Kidney (tissue), 14 donors: Measurements from ENCODE around the gene ARL11. TPM values are rescaled to one million over a fixed set of nuclear protein-coding genes. Genes with fewer than 3 reads are reported as not detected.
"Not testable (repeated sequence)": the region's sequence is repeated elsewhere in the genome, so short reads cannot be mapped to it uniquely, and the experiment has no call there.

Experiments
- DNase-seq, 5 donors: peaks; one replicate each; pipeline ENCODE4 v3.0.0-alpha.2; 2013 to 2020
- FAIRE-seq: peaks from 2 replicates; lab custom pipeline; 2012; peaks lifted over from hg19 to GRCh38; lab: Jason Lieb, UNC
- H3K27ac ChIP-seq, 2 donors: one replicate each; pipeline ENCODE4 v1.7.0; 2013; ENCODE audit warnings: low read depth in 2 of 2, low read length in 2 of 2, inconsistent platforms in 1 of 2
- H3K27me3 ChIP-seq: one replicate; pipeline ENCODE4 v1.7.1; 2013; ENCODE audit warnings: low read length, inconsistent platforms; ENCODE audit not compliant: control insufficient read depth, insufficient read depth
- H3K36me3 ChIP-seq, 3 donors: one replicate each; pipeline versions ENCODE4 v1.7.0 to v1.7.1; 2013; ENCODE audit warnings: low read length in 3 of 3, control low read depth in 1 of 3, inconsistent platforms in 1 of 3; ENCODE audit not compliant: insufficient read depth in 3 of 3, control insufficient read depth in 2 of 3
- H3K4me1 ChIP-seq, 3 donors: one replicate each; pipeline versions ENCODE4 v1.7.0 to v1.7.1; 2013; ENCODE audit warnings: low read length in 3 of 3, inconsistent platforms in 1 of 3, low read depth in 1 of 3; ENCODE audit not compliant: control insufficient read depth in 2 of 3, insufficient read depth in 2 of 3
- H3K4me3 ChIP-seq, 3 donors: one replicate each; pipeline versions ENCODE4 v1.7.0 to v1.8.1; 2013; ENCODE audit warnings: low read length in 3 of 3, control low read depth in 1 of 3, inconsistent platforms in 1 of 3
- H3K9ac ChIP-seq, 3 donors: one replicate each; pipeline versions ENCODE4 v1.7.0 to v1.7.1; 2013; ENCODE audit warnings: low read length in 3 of 3, control low read depth in 1 of 3, inconsistent platforms in 1 of 3
- H3K9me3 ChIP-seq, 3 donors: one replicate each; pipeline versions ENCODE4 v1.7.0 to v1.7.1; 2013; ENCODE audit warnings: low read length in 3 of 3, control low read depth in 1 of 3, inconsistent platforms in 1 of 3; ENCODE audit not compliant: control insufficient read depth in 2 of 3, insufficient read depth in 1 of 3
- intact Hi-C: fragments of 100-400 bp; cut with DNase I; formaldehyde crosslinking; loops from one replicate; pipeline ENCODE4 v1.11.1; 2022
- polyA plus RNA-seq: library from polyadenylated mRNA; stranded (reverse); fragments of 350-450 nt; fragmentation: Illumina TruSeq; extraction: RNeasy Lipid Tissue Mini Kit (QIAGEN cat#74804); gene quantifications from one replicate; pipeline ENCODE4 v1.2.3, GENCODE V29; 2014; ENCODE audit warnings: low read depth, low replicate concordance; ENCODE audit not compliant: insufficient read depth
- total RNA-seq: library from RNA; stranded (reverse); fragmentation: NEBNext Ultra II Directional; extraction: Animal tissue kit (Norgen Biotek cat#: 25700); gene quantifications from one replicate; pipeline ENCODE4 v1.2.1, GENCODE V29; 2021
- TF ChIP-seq, protein P1 (sequence below): IDR thresholded peaks from 3 replicates; pipeline ENCODE4 v1.5.1; 2012; ENCODE audit warnings: mild to moderate bottlenecking, moderate library complexity, borderline replicate concordance; ENCODE audit not compliant: insufficient read depth; ENCODE audit errors: extremely low read depth
- donor health status: control.
- donor health status: control.
- donor health status: control.
- donor health status: control.
- donor health status: control.
- donor health status: DM: yes; HTN: yes; CAD: no.
- donor health status: Normal renal cell carcinoma (clear cell type).

Gene ARL11
- total and polyA plus RNA-seq, 2 donors from 2014 or later: 0.19 to 1.6 TPM

DNA sequence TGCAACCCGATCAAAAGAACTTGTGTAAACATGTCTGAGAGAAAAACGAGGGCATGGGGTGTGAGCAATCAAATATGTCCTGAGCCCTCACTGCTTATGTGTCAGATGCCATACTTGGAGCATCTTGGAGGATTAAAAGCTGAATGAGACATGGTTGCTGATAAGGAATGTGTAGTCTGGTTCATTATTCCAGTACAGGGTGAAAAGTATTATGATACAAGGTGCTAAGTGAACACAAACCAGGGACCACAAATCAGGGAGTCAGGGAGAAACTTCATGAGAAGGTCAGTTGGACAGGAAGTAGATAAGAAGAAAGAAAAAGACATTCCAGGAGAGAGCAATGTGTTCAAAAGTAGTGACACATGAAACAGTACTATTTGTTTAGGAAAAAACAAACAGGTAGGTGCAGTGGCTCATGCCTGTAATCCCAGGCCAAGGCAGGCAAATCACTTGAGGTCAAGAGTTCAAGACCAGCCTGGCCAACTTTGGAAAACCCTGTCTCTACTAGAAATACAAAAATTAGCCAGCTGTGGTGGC, 40.9 kb upstream of the ARL11 start:
- no peaks in the 10 kb centered on the region for H3K36me3 ChIP-seq
- H3K27me3 ChIP-seq: no peaks in the 10 kb centered on the region
- H3K4me1 ChIP-seq: peaks cover 0 to 8% (median 0%) of the 10 kb centered on the region in 3 donors
- intact Hi-C loops: no loop called here
- H3K4me3 ChIP-seq: no peak overlapping the region
- TF ChIP-seq, protein P1, sequence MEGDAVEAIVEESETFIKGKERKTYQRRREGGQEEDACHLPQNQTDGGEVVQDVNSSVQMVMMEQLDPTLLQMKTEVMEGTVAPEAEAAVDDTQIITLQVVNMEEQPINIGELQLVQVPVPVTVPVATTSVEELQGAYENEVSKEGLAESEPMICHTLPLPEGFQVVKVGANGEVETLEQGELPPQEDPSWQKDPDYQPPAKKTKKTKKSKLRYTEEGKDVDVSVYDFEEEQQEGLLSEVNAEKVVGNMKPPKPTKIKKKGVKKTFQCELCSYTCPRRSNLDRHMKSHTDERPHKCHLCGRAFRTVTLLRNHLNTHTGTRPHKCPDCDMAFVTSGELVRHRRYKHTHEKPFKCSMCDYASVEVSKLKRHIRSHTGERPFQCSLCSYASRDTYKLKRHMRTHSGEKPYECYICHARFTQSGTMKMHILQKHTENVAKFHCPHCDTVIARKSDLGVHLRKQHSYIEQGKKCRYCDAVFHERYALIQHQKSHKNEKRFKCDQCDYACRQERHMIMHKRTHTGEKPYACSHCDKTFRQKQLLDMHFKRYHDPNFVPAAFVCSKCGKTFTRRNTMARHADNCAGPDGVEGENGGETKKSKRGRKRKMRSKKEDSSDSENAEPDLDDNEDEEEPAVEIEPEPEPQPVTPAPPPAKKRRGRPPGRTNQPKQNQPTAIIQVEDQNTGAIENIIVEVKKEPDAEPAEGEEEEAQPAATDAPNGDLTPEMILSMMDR: no peak
- H3K9me3 ChIP-seq: no peaks in the 10 kb centered on the region
- no peak overlapping the region for H3K9ac ChIP-seq
- no peak for FAIRE-seq
- DNase-seq: no peak
- no peak overlapping the region for H3K27ac ChIP-seq

DNA sequence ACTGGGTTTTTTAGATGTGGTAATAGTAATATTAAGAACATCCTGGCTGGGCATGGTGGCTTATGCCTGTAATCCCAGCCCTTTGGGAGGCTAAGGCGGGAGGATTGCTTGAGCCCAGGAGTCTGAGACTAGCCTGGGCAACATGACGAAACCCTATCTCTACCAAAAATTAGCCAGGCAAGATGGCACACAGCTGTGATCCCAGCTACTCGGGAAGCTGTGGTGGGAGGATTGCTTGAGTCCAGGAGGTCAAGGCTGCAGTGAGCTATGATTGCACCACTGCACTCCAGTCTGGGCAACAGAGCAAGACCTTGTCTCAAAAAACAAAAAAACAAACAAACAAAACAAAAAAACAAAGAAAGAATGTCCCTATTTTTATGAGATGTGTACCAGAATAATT, 37.6 kb upstream of the ARL11 start:
- FAIRE-seq, H3K4me3 ChIP-seq: not testable (repeated sequence)

DNA sequence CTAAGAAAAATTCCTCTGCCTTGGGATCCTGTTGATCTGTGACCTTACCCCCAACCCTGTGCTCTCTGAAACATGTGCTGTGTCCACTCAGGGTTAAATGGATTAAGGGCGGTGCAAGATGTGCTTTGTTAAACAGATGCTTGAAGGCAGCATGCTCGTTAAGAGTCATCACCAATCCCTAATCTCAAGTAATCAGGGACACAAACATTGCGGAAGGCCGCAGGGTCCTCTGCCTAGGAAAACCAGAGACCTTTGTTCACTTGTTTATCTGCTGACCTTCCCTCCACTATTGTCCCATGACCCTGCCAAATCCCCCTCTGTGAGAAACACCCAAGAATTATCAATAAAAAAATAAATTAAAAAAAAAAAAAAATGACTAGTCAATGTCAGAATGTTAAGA, 34.4 kb upstream of the ARL11 start:
- H3K9me3 ChIP-seq, DNase-seq, intact Hi-C loops, H3K4me1 ChIP-seq, H3K36me3 ChIP-seq, H3K27ac ChIP-seq, FAIRE-seq, H3K9ac ChIP-seq, H3K27me3 ChIP-seq, H3K4me3 ChIP-seq: not testable (repeated sequence)

More for the DNA sequence above, 37.6 kb upstream of the ARL11 start:
- DNase-seq, H3K36me3 ChIP-seq, H3K4me1 ChIP-seq, H3K9me3 ChIP-seq, H3K9ac ChIP-seq, H3K27me3 ChIP-seq, intact Hi-C loops, H3K27ac ChIP-seq: not testable (repeated sequence)

DNA sequence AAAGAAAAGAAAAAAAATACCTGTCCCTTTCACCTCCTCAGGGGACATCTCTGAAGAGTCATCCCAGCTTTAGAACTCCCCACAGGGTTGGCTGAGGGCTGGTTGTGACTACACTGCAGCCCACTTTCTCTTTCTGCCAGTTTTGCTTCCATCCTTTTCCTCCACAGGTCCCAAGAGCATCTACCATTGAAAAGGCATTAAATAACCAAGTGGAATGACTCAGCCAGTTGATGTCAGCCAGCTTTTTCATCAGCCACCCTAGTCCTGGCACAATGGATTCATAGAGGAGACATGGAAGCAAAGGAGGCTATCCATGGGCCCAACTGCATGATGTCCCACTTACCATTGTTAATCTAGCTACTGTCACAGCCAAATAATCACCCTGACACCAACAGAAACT, 33.7 kb upstream of the ARL11 start:
- Histone ChIP-seq H3K9ac (no peak overlapping the region), H3K36me3 (no peaks in the 10 kb centered on the region), H3K4me3 (no peak overlapping the region), H3K9me3 (no peaks in the 10 kb centered on the region), H3K4me1 (no peaks in the 10 kb centered on the region), H3K27ac (no peak overlapping the region), H3K27me3 (no peaks in the 10 kb centered on the region)
- intact Hi-C loops: no loop called here
- TF ChIP-seq, protein P1: no peak
- FAIRE-seq (no peak), DNase-seq (no peak)
